AG04449 (cell line): Measurements from ENCODE around the gene SAP25.

Experiments used
- CTCF ChIA-PET: fragments of 350-600 bp; formaldehyde crosslinking; extraction: SDS; loops from one replicate; lab custom pipeline; 2021; ENCODE audit warnings: antibody characterized with exemption; lab: Yijun Ruan, JAX
- POLR2A ChIA-PET: fragments of 400-600, 350-600 bp; formaldehyde crosslinking; extraction: SDS; loops from one replicate; lab custom pipeline; 2020; ENCODE audit warnings: antibody characterized with exemption, inconsistent platforms; lab: Yijun Ruan, JAX
- DNase-seq: peaks from one replicate; pipeline ENCODE4 v3.0.0-alpha.2; 2010; ENCODE audit warnings: low read depth, low spot score
- H3K4me3 ChIP-seq: 2 replicates; pipeline ENCODE4 v1.5.1; 2011; ENCODE audit warnings: low read depth, mild to moderate bottlenecking, control low read depth, low read length
- TF ChIP-seq, protein P1 (sequence below): IDR thresholded peaks from one replicate; pipeline ENCODE4 v1.5.1; 2011; ENCODE audit warnings: mild to moderate bottlenecking, moderate library complexity, low read length, control low read depth, inconsistent platforms; ENCODE audit not compliant: insufficient read depth; ENCODE audit errors: missing control alignments

The SAP25 gene

DNA sequence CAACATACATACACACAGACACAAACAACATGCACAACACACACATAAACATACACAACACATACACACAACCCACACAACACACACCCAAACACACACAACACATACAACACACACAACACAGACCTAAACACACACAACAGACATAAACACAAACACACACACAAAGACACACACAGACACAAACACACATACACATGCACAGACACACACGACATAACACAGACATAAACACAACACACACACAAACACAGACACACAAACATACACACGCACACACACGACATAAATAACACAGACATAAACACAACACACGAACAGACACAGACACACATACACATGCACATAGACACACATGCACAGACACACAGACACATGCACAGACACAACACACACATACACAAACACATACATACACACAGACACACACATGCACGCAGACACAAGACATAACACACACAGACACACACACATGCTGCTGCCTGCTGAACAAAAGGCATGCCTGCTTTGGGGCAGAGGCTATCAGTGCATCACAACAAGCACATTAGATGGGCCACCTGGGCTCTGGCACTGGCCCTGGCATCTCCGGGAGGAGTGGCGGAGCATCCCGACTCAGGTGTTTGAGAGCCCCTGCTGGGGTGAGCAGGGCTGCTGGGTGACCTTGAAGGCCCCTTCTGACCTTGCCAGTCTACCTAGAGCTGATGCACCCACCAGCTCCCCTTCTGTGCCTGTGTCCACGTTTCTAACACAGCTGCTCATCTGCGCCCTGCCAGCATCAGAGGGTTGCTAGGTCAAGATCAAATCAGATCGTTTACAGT lies 7.0 kb upstream of the SAP25 start:
- TF ChIP-seq, protein P1, sequence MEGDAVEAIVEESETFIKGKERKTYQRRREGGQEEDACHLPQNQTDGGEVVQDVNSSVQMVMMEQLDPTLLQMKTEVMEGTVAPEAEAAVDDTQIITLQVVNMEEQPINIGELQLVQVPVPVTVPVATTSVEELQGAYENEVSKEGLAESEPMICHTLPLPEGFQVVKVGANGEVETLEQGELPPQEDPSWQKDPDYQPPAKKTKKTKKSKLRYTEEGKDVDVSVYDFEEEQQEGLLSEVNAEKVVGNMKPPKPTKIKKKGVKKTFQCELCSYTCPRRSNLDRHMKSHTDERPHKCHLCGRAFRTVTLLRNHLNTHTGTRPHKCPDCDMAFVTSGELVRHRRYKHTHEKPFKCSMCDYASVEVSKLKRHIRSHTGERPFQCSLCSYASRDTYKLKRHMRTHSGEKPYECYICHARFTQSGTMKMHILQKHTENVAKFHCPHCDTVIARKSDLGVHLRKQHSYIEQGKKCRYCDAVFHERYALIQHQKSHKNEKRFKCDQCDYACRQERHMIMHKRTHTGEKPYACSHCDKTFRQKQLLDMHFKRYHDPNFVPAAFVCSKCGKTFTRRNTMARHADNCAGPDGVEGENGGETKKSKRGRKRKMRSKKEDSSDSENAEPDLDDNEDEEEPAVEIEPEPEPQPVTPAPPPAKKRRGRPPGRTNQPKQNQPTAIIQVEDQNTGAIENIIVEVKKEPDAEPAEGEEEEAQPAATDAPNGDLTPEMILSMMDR = no peak
- no peak for DNase-seq
- POLR2A ChIA-PET = no interaction called here
- no peak overlapping the region for H3K4me3 ChIP-seq
- CTCF ChIA-PET = interaction anchor here (0.9 to 13.2 kb wide), 5 partner anchors 9 to 112 kb away, joined by 3 to 138 read pairs (median 6); no protein-coding TSS in a partner anchor

DNA sequence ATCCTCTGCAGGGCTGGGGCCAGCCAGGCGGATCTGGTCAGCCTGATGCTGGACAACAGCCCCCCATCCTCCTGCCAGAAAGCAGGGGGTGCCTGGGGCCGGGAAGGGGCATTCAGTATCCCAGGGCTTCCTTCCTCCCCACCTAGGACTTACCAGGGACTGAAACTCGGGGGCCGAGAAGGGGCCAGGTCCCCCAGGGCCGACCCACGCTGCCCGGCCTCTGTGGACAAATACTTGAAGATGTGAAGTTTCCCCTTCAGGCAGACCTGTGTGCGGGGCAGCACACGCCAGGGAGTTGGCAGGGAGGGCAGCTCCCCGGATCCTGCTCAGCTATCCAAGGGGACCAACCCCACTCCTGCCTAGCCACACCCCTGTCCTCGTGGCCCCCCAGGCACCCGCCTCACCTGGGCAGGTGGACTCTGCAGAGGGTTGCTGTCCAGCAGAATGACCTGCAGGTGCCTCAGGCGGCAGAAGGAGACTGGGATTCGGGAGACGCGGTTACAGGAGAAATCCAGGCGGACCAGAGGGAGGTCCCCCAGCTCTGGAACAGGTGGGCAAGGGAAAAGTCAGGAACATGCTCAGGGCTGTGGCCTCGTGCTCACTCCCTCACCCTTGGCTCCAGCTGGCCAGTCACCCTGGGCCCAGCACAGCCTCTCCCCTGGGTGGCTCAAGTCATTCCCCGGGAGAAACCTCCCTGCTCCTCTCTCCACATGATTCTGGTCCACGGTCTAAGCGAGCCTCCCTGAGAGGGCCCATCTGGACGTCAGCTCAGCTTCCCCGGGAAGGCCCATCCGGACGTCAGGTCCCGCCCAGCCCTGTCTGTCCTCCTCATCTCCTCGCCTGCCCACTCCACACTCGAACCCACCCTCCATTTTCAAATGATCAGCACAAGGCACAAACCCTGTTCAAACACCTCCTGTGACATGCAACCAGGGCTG lies 4.8 kb upstream of the SAP25 start:
- ChIA-PET CTCF (interaction anchor here (0.7 to 2.6 kb wide), 4 partner anchors 14 to 19 kb away, joined by 3 to 18 read pairs (median 4); no protein-coding TSS in a partner anchor), POLR2A (interaction anchor here (1.9 kb wide), 1 partner anchor 8 kb away, joined by 7 read pairs; the partner anchor contains the start of genes FBXO24 and LRCH4)
- TF ChIP-seq, protein P1 = no peak
- DNase-seq = no peak
- no peak overlapping the region for H3K4me3 ChIP-seq

DNA sequence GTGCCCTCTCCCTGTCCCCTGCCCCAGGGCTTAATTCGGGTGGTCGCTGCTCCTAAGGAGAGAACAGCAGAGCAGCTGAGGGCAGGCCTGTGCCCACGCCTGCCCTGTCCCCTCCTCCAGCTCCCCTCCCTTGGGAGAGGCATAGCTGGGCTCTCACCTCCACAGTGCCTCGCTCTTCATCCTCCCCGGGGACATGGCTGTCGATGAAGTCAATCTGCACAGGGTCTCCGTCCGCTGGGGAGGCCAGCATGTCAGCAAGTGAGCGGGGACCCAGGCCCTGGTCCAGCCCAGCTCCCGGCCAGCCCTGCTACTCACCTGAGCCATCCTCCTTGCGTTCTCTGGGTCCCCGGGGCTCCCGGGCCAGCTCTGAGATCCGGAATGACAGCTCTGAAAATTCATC lies 3.8 kb upstream of the SAP25 start:
- ChIA-PET POLR2A (interaction anchor here (1.9 kb wide), 1 partner anchor 9 kb away, joined by 7 read pairs; the partner anchor contains the start of genes FBXO24 and LRCH4), CTCF (interaction anchor here (0.7 to 2.6 kb wide), 3 partner anchors 13 to 18 kb away, joined by 3 to 18 read pairs (median 4); no protein-coding TSS in a partner anchor)

DNA sequence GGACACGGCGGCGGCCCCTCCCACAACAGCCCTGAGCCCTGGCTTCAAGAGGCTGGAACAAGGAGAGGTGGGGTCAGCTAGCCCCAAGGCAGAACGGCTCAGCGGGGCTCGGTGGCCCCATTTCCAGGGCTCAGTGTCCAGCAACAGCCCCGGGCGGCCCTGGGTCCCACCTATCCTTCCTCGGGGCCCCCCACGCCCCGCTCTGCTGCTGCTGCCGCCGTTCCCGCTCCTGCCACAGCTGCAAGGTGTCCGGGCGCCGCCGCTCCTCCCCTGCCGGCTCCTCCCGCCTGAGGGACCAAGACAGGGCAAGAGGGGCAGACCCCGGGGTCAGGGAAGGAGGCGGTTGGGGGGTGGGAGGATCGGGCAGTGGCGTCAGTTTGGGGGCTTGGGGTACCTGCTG lies 3.4 kb upstream of the SAP25 start:
- H3K4me3 ChIP-seq = no peak overlapping the region
- ChIA-PET CTCF (interaction anchor here (2.6 kb wide), 1 partner anchor 13 kb away, joined by 18 read pairs; no protein-coding TSS in a partner anchor), POLR2A (interaction anchor here (1.9 kb wide), 1 partner anchor 9 kb away, joined by 7 read pairs; the partner anchor contains the start of genes FBXO24 and LRCH4)
- no peak for DNase-seq
- TF ChIP-seq, protein P1 = no peak

More for the DNA sequence above, 3.8 kb upstream of the SAP25 start:
- H3K4me3 ChIP-seq = no peak overlapping the region
- TF ChIP-seq, protein P1 = no peak
- no peak for DNase-seq

DNA sequence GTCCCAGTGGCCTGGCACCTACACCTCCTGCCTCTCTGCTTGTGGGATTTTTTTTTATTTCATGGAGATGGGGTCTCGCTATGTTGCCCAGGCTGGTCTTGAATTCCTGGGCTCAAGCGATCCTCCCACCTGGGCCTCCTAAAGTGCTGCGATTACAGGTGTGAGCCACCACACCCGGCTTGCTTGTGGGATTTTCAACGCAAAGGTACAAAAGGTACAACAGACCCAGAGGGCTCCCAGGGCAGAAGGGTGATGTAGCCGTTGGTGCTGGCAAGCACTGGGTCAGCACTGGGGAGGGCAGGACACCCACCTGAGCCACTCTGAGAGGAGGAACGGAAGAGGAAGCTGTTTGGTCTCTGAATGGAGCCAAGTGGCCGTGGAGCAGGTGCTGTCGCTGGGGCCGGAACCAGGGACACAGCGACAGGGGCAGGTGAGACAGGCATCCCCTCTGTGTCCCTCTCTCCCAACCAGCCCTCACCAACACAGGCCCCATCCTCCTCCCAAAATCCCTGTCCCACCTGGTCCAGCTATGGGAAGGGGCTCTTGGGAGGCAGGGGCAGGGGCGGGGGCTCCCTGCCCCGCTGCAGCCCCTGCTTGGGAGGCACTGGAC lies 2.8 kb upstream of the SAP25 start:
- TF ChIP-seq, protein P1 = no peak
- no peak for DNase-seq
- ChIA-PET CTCF (interaction anchor here (1.0 to 2.6 kb wide), 2 partner anchors 12 to 94 kb away, joined by 3 to 18 read pairs; no protein-coding TSS in a partner anchor), POLR2A (interaction anchor here (1.0 kb wide), 1 partner anchor 8 kb away, joined by 4 read pairs; no protein-coding TSS in a partner anchor)
- H3K4me3 ChIP-seq = no peak overlapping the region
